HG02759 (cell line): ENCODE measurements around the gene DHFR2.

Experiments used
- ATAC-seq: cut with Tn5 transposase; IDR thresholded peaks from one replicate; pipeline ENCODE4 v1.9.1; 2021; ENCODE audit warnings: mild to moderate bottlenecking, moderate library complexity; ENCODE audit not compliant: unreplicated experiment

DHFR2 gene

DNA sequence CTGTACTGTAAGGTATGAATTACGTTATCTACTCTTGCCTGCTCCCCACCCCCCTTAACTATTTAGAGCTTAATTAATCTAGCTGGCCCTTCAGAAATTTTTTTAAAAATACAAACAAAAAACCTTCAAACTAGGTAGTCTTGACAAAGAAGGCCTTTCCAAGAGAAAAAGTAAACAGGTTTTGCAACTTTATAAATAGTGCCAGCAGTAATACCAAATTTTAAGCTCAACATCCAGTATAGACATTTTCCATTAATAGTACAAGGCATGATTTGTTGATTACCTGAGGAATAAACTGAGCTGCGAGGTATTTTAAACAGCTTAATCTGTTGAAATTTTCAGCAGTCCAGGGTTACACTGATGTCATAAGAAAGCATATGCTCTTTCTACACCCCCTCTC, 54.5 kb downstream of the DHFR2 start:
- ATAC-seq, result no peak
